Cardiac septum (tissue), 1 donor: ENCODE measurements around the gene SP6. TPM values are rescaled to one million over a fixed set of nuclear protein-coding genes. Genes with fewer than 3 reads are reported as not detected.
A peak's percentile ranks its signal among the peaks of the same experiment; 100 is the strongest.

Source experiments
- DNase-seq: peaks from one replicate; pipeline ENCODE4 v3.0.0-alpha.2; 2020; ENCODE audit warnings: low spot score
- intact Hi-C: fragments of 100-400 bp; cut with DNase I; formaldehyde crosslinking; loops from one replicate; pipeline ENCODE4 v1.14.0; 2022
- long read RNA-seq: library from polyadenylated mRNA; unstranded; transcript quantifications from one replicate; pipeline ENCODE4 v2.0.0, GENCODE V29; 2021
- total RNA-seq: library from RNA; stranded (reverse); fragmentation: NEBNext Ultra II Directional; extraction: Animal tissue kit (Norgen Biotek cat#: 25700); gene quantifications from one replicate; pipeline ENCODE4 v1.2.1, GENCODE V29; 2021
- donor health status: DM: no; HTN: no; CAD: no.

Gene SP6
- 0.08 TPM for total RNA-seq
- long read RNA-seq: 0 reads

GRCh38 chr17:47850692-47851573, at the start of gene SP6:
Gene SP6, minus strand, starts transcription at chr17:47851163. Its CDS starts 2,734 bp downstream, at chr17:47848429.
- intact Hi-C loops: no loop called here
- DNase-seq: no peak

DNA sequence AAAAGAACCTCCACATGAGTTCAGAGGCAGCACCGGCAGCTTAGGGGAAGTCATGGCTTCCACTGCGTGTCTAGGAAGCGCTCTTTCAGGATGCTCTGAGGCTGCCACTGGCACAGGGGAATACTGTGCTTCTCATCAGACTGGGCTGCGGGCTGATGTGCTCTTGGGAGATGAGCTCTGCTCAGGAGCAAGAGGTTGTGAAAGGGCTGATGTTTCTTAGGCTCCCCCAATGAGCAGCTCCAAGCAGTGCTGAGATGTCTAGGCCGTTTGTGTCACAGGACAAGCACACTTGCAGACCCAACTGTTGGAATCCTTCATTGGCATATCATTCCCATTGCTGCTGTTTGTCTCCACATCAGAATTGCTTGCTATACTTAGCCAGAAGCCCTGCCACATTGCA, 48.7 kb upstream of the SP6 start:
- no peak for DNase-seq
- intact Hi-C loops: loop anchor here (10.0 kb wide), 1 partner anchor 205 kb away; the partner anchor contains the start of gene TBKBP1

DNA sequence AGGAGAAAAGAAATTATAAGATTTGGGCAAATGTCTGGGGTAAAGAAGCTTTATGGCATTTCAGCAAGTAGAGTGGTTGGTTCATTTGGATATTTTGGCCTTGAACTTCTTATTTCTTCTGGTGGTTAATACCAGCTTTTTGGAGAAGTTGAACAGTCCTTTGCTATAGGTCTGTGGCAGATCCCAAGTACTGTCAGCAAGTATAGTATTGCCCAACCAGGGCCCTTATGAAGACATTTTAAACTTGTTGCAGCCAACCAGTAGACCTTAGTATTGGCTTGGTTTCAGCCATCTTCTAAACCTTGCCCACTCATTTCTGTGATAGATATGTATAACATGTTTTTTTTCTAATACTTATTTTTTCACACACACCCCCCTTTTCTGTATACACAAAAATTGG, 47.3 kb upstream of the SP6 start:
- no peak for DNase-seq
- intact Hi-C loops: loop anchor here (10.0 kb wide), 1 partner anchor 203 kb away; the partner anchor contains the start of gene TBKBP1

DNA sequence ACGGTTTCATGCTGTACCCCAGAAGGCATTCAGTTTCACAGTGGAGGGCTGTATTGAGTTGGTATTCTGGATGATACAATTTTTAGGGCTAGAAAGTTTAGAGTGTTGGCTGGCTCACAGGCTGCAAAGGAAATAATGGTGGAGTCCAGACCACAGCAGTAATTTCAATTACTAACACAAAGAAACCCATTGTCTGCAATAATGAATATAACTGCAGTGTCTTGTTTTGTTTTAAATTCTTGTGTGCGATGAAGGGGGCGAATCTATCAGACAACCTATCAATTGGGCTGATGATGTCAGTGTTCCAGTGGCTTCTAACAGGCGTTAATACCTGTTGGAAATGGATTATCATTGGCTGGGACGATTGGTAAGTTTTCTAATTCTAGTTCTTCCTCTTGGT, 46.6 kb upstream of the SP6 start:
- no peak for DNase-seq
- intact Hi-C loops: loop anchor here (10.0 kb wide), 1 partner anchor 203 kb away; the partner anchor contains the start of gene TBKBP1

- intact Hi-C loops: loop anchor here (10.0 kb wide), 1 partner anchor 202 kb away; the partner anchor contains the start of gene TBKBP1
- no peak for DNase-seq
Observed at GRCh38 chr17:47896672-47897490, 45.9 kb upstream of the SP6 start.

- peak; percentile 98 for DNase-seq
- intact Hi-C loops: loop anchor here (1.0 to 10.0 kb wide), 2 partner anchors 45 to 201 kb away; partner anchors contain the start of genes PNPO and TBKBP1
Observed at GRCh38 chr17:47895856-47896671, 45.1 kb upstream of the SP6 start, which contains the start of gene SP2. Gene SP2, plus strand, starts transcription at chr17:47896236. Its CDS starts 51 bp downstream, at chr17:47896287.

DNA sequence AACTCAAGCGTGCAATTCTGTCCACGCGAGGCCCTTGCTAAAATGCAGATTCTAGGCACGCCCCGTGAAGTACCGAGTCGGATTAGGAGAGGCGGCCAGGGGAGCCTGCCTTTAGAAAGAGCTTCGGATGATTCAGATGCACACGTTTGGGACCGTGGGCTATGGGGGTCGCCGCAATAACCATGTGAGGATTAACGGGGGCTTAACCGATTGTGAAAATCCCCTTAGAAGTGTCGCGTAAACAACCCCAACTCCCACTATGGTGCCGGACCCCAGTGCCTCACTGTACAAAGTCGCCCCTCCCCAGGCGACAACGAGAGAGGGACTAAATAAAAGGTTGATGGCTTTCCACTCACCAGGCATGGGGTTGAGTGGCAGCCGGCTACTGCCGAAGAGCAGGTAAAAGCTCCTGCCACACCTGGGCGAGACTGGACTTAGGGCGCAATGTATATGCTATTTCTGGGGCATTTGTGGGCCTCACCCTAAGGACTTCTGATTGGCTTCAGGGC, 44.4 kb upstream of the SP6 start:
- intact Hi-C loops: loop anchor here (1.0 to 10.0 kb wide), 2 partner anchors 46 to 201 kb away; partner anchors contain the start of genes PNPO and TBKBP1
- no peak for DNase-seq

GRCh38 chr17:47894498-47895346, 43.8 kb upstream of the SP6 start:
- no peak for DNase-seq
- intact Hi-C loops: loop anchor here (1.0 to 10.0 kb wide), 2 partner anchors 47 to 200 kb away; partner anchors contain the start of genes PNPO and TBKBP1

GRCh38 chr17:47891545-47892088, 40.7 kb upstream of the SP6 start:
- intact Hi-C loops: loop anchor here (10.0 kb wide), 1 partner anchor 197 kb away; the partner anchor contains the start of gene TBKBP1
- no peak for DNase-seq

GRCh38 chr17:47889734-47890529, 39.0 kb upstream of the SP6 start:
- DNase-seq: peak; percentile 94
- intact Hi-C loops: loop anchor here (1.0 to 10.0 kb wide), 2 partner anchors 49 to 195 kb away; partner anchors contain the start of genes SCRN2 and TBKBP1

GRCh38 chr17:47888293-47888692, 37.3 kb upstream of the SP6 start:
- intact Hi-C loops: no loop called here
- no peak for DNase-seq

GRCh38 chr17:47884905-47885730, 34.2 kb upstream of the SP6 start:
- DNase-seq: no peak
- intact Hi-C loops: no loop called here

- DNase-seq: no peak
- intact Hi-C loops: no loop called here
Observed at GRCh38 chr17:47884427-47884740, 33.4 kb upstream of the SP6 start.

GRCh38 chr17:47883589-47884426, 32.8 kb upstream of the SP6 start:
- no peak for DNase-seq
- intact Hi-C loops: no loop called here
